Right cardiac atrium (tissue), 5 donors: ENCODE data around the gene LTC4S. TPM values are rescaled to one million over a fixed set of nuclear protein-coding genes. Genes with fewer than 3 reads are reported as not detected.
A peak's percentile ranks its signal among the peaks of the same experiment; 100 is the strongest.

Source experiments
- ATAC-seq, 2 donors: fragments of 200-7000 bp; cut with Tn5 transposase; one replicate each; pipeline versions ENCODE4 v1.8.0 to v1.9.1; 2020; ENCODE audit warnings: moderate library complexity in 2 of 2, mild to moderate bottlenecking in 1 of 2
- DNase-seq, 3 donors: peaks; one replicate each; pipeline ENCODE4 v3.0.0-alpha.2; 2020
- H3K27ac ChIP-seq: one replicate; pipeline ENCODE4 v1.5.1; 2013; ENCODE audit warnings: mild to moderate bottlenecking, low read length, control low read depth, moderate library complexity
- H3K27me3 ChIP-seq: one replicate; pipeline ENCODE4 v1.6.1; 2013; ENCODE audit not compliant: control insufficient read depth, insufficient read depth
- H3K4me1 ChIP-seq: one replicate; pipeline ENCODE4 v1.6.1; 2013; ENCODE audit warnings: low read length; ENCODE audit not compliant: control insufficient read depth, insufficient read depth
- H3K4me3 ChIP-seq: one replicate; pipeline ENCODE4 v1.5.1; 2013; ENCODE audit warnings: low read length, control low read depth
- H3K9me3 ChIP-seq: one replicate; pipeline ENCODE4 v1.6.1; 2013; ENCODE audit warnings: low read length; ENCODE audit not compliant: control insufficient read depth
- WGBS: extraction: QIAGEN DNeasy Blood & Tissue Kit; methylation state at CpG from one replicate; pipeline ENCODE4 v1.1.7; 2013; 5-methylcytosine and 5-hydroxymethylcytosine counted together
- intact Hi-C, 4 donors: fragments of 100-400 bp; cut with DNase I; formaldehyde crosslinking; loops; one replicate each; pipeline versions ENCODE4 v1.11.0 to v1.14.0; 2022 to 2023
- polyA plus RNA-seq: library from polyadenylated mRNA; stranded (reverse); fragments of 200-250 nt; gene quantifications from one replicate; pipeline ENCODE4 v1.2.3, GENCODE V29; 2013
- total RNA-seq, 4 donors: library from RNA; stranded (reverse); fragmentation: NEBNext Ultra II Directional; extraction: Animal tissue kit (Norgen Biotek cat#: 25700); gene quantifications; one replicate each; pipeline ENCODE4 v1.2.1, GENCODE V29; 2021
- donor health status: healthy with polysubstance abuse.
- donor health status: DM: no; HTN: yes; CAD: no.
- donor health status: DM: no; HTN: no; CAD: no.
- donor health status: DM: no; HTN: yes; CAD: no; lungs with severe emphysema.
- donor health status: DM: yes; HTN: yes; CAD: no.

LTC4S gene
- total and polyA plus RNA-seq, 5 donors: 17.3 to 24.3 (median 21.8) TPM

GRCh38 chr5:179820483-179821297 lies 26.9 kb downstream of the LTC4S start, which contains the start of gene SQSTM1:
Gene SQSTM1, plus strand, starts transcription at chr5:179820905. Its CDS starts 32 bp downstream, at chr5:179820937.
- WGBS: under 1% methylated on average over 81 of the region's 81 CpGs
- H3K4me1 ChIP-seq: peaks cover 16% of the 10 kb centered on the region
- intact Hi-C loops: no loop called here

GRCh38 chr5:179821298-179822058 lies 27.7 kb downstream of the LTC4S start:
- Histone ChIP-seq H3K9me3 (no peaks in the 10 kb centered on the region), H3K27me3 (no peaks in the 10 kb centered on the region), H3K4me3 (peak overlapping the region; percentile 88), H3K27ac (peak overlapping the region; percentile 97), H3K4me1 (peaks cover 16% of the 10 kb centered on the region)
- under 1% methylated on average over 54 of the region's 54 CpGs for WGBS
- ATAC-seq (peak; percentile 84 to 87), DNase-seq (peak; percentile 97 to 99 (median 99))
- intact Hi-C loops: no loop called here

More at GRCh38 chr5:179820483-179821297, 26.9 kb downstream of the LTC4S start, which contains the start of gene SQSTM1:
- H3K4me3 ChIP-seq: peak within 1 kb of the TSS; percentile 88
- peak; percentile 85 to 95 (median 94) for DNase-seq
- H3K9me3 ChIP-seq: no peaks in the 10 kb centered on the region
- H3K27ac ChIP-seq: peak within 1 kb of the TSS; percentile 97
- ATAC-seq: peak; percentile 70 to 77
- H3K27me3 ChIP-seq: no peaks in the 10 kb centered on the region

DNA sequence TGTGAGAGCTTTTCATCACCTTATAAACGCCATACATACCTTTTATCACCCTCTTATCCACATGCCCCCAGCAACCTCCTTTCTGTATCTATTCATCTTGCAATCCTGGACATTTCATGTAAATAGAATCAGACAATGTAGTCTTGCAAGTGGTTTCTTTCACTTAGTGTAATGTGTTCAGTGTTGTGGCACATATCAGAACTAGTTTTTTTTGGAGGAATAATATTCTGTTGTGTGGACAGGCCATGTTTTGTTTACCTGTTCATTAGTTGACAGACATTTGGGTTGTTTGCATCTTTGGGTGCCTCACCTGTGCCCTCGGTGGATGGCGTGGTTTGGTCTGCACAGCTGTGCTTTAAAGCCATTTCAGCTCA lies 28.3 kb downstream of the LTC4S start:
- Histone ChIP-seq H3K27ac (no peak overlapping the region), H3K9me3 (no peaks in the 10 kb centered on the region), H3K27me3 (no peaks in the 10 kb centered on the region), H3K4me1 (peaks cover 16% of the 10 kb centered on the region), H3K4me3 (peak overlapping the region; percentile 88)
- ATAC-seq (no peak), DNase-seq (peak in 2 of 3 donors; percentile 40 to 50)
- intact Hi-C loops: no loop called here
- 62% methylated on average over 3 of the region's 3 CpGs for WGBS

GRCh38 chr5:179822444-179822990 lies 28.7 kb downstream of the LTC4S start:
- peaks cover 16% of the 10 kb centered on the region for H3K4me1 ChIP-seq
- peak overlapping the region; percentile 13 for H3K27ac ChIP-seq
- DNase-seq (peak in 2 of 3 donors; percentile 54 to 59), ATAC-seq (no peak)
- H3K4me3 ChIP-seq: peak overlapping the region; percentile 88
- no peaks in the 10 kb centered on the region for H3K9me3 ChIP-seq
- no peaks in the 10 kb centered on the region for H3K27me3 ChIP-seq
- 51% methylated on average over 8 of the region's 8 CpGs for WGBS
- intact Hi-C loops: no loop called here

DNA sequence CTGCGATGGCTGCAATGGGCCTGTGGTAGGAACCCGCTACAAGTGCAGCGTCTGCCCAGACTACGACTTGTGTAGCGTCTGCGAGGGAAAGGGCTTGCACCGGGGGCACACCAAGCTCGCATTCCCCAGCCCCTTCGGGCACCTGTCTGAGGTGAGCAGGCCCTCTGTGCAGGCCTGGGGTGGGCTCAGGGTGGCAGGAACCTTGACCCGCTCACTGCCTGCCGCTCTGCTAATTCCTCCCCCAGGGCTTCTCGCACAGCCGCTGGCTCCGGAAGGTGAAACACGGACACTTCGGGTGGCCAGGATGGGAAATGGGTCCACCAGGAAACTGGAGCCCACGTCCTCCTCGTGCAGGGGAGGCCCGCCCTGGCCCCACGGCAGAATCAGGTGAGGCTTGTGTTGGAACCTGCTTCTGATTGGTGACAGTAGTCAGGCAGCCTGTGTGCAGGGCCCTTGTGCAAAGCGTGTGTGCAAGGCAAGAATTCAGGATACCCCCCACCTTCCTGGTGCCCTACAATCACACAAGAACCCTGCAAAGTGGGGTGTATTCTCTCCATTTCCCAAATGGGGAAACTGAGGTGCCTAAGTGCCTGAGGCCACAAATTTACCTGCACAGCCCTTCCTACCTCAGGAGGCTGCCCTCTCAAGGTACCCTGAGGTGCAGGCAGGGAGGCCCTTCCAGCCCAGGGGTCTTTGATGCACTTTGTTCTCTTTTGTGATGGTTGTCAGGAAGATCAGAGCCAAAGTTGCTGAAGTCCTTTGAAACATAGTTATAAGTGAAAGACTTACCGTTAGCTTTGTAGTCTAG lies 30.4 kb downstream of the LTC4S start:
- Histone ChIP-seq H3K27ac (no peak overlapping the region), H3K4me1 (peaks cover 16% of the 10 kb centered on the region), H3K4me3 (no peak overlapping the region), H3K9me3 (no peaks in the 10 kb centered on the region), H3K27me3 (no peaks in the 10 kb centered on the region)
- ATAC-seq (no peak), DNase-seq (peak in 2 of 3 donors; percentile 46 to 51)
- 87% methylated on average over 22 of the region's 22 CpGs for WGBS
- intact Hi-C loops: no loop called here

GRCh38 chr5:179824745-179825112 lies 30.9 kb downstream of the LTC4S start:
- no peaks in the 10 kb centered on the region for H3K9me3 ChIP-seq
- H3K27ac ChIP-seq: no peak overlapping the region
- peak in 1 of 3 donors; percentile 22 for DNase-seq
- no peak for ATAC-seq
- H3K27me3 ChIP-seq: no peaks in the 10 kb centered on the region
- intact Hi-C loops: no loop called here
- H3K4me1 ChIP-seq: peaks cover 15% of the 10 kb centered on the region
- 80% methylated on average over 3 of the region's 3 CpGs for WGBS
- no peak overlapping the region for H3K4me3 ChIP-seq

DNA sequence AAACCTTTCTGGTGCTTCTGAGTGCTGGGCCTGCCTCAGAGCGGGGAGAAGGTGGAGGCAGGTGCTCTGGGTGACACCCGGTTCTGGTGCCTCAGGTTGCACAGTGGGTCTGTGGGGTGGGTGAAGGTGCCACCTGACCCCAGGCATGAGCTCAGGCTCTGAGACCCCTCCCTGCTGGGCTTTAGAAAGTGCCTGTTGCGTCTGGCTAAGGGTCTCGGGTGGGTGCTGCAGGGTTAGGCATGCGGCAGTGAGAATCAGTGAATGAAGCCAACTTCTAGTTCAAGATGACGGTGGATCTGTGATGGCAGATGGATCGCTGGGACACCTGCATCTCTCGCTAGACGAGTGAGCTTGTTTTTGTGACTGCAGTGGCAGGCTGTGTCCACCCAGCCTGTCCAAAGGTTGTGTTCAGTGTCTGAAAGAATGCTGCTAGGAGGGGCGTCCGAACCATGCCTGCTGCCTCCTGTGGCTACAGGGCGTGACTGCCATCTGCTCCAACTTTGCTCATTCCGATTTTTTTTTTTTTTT lies 31.9 kb downstream of the LTC4S start:
- WGBS: 71% methylated on average over 13 of the region's 13 CpGs
- H3K9me3 ChIP-seq: no peaks in the 10 kb centered on the region
- no peak overlapping the region for H3K4me3 ChIP-seq
- peaks cover 10% of the 10 kb centered on the region for H3K4me1 ChIP-seq
- intact Hi-C loops: no loop called here
- peak in 2 of 3 donors; percentile 21 to 33 for DNase-seq
- no peaks in the 10 kb centered on the region for H3K27me3 ChIP-seq
- ATAC-seq: no peak
- no peak overlapping the region for H3K27ac ChIP-seq

DNA sequence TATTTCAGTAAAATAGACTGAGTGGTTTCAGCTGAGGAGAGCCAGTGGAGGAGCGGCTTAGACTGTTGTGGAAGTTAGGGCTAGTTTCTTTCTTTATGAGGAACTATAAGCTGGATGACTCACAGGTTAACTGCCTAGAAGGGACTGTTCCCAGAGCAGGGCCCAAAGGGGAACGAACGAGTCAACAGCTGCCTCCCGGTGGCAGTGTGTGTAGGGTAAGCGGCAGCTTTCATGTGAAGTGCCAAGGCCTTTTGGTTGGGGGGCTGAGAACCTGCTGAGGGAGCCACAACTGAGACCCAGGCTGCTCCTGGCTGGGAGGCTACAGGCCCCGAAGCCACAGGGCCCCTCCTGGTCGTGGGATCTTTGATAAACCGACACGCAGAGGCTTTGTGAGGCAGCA lies 33.9 kb downstream of the LTC4S start:
- Histone ChIP-seq H3K4me1 (peaks cover 6% of the 10 kb centered on the region), H3K27me3 (no peaks in the 10 kb centered on the region), H3K9me3 (no peaks in the 10 kb centered on the region), H3K27ac (no peak overlapping the region), H3K4me3 (no peak overlapping the region)
- intact Hi-C loops: no loop called here
- 64% methylated on average over 9 of the region's 9 CpGs for WGBS
- DNase-seq (peak in 1 of 3 donors; percentile 55), ATAC-seq (peak in 1 of 2 donors; percentile 27)

GRCh38 chr5:179828756-179829421 lies 35.1 kb downstream of the LTC4S start:
- no peak overlapping the region for H3K27ac ChIP-seq
- peaks cover 2% of the 10 kb centered on the region for H3K4me1 ChIP-seq
- ATAC-seq (no peak), DNase-seq (peak in 1 of 3 donors; percentile 34)
- H3K9me3 ChIP-seq: no peaks in the 10 kb centered on the region
- WGBS: 87% methylated on average over 3 of the region's 3 CpGs
- H3K27me3 ChIP-seq: no peaks in the 10 kb centered on the region
- H3K4me3 ChIP-seq: no peak overlapping the region
- intact Hi-C loops: no loop called here
